Activated CD4-positive, alpha-beta memory T cell treated with anti-CD3 and anti-CD28 coated beads, Interleukin-2, amount 10 ng/mL, durations not matched to agents 7 days and 5 days (primary cell): ENCODE data around the gene TMEM217. TPM values are rescaled to one million over a fixed set of nuclear protein-coding genes. Genes with fewer than 3 reads are reported as not detected.

Source experiments
- CTCF ChIA-PET: fragments of 350-600 bp; sonication (Branson Sonifier 250); formaldehyde crosslinking; loops from one replicate; lab custom pipeline; 2021; ENCODE audit warnings: antibody characterized with exemption, inconsistent platforms; lab: Charles Lee
- POLR2A ChIA-PET: fragments of 350-600 bp; sonication (Branson Sonifier 250); formaldehyde crosslinking; loops from one replicate; lab custom pipeline; 2021; ENCODE audit warnings: antibody characterized with exemption; lab: Charles Lee
- DNase-seq: peaks from one replicate; pipeline ENCODE4 v3.0.0-alpha.2; 2020
- H3K27ac Mint-ChIP-seq: one replicate; pipeline ENCODE4 v1.8.0; 2021; ENCODE audit warnings: mild to moderate bottlenecking, mixed read lengths
- H3K27me3 Mint-ChIP-seq: one replicate; pipeline ENCODE4 v1.8.0; 2021; ENCODE audit warnings: mixed read lengths
- H3K36me3 Mint-ChIP-seq: one replicate; pipeline ENCODE4 v1.8.0; 2021; ENCODE audit warnings: low read depth, mixed read lengths
- H3K4me1 Mint-ChIP-seq: one replicate; pipeline ENCODE4 v1.8.0; 2021; ENCODE audit warnings: mixed read lengths
- H3K4me3 Mint-ChIP-seq: one replicate; pipeline ENCODE4 v1.8.0; 2021; ENCODE audit warnings: mild to moderate bottlenecking, mixed read lengths
- H3K9me3 Mint-ChIP-seq: one replicate; pipeline ENCODE4 v1.8.0; 2021; ENCODE audit warnings: mixed read lengths
- total RNA-seq, 2 experiments: library from RNA; stranded (reverse); gene quantifications; one replicate each; pipeline ENCODE4 v1.2.3, GENCODE V29; 2021

The TMEM217 gene
- total RNA-seq, 2 experiments from 2014 or later = 1.6 to 2.1 TPM

DNA sequence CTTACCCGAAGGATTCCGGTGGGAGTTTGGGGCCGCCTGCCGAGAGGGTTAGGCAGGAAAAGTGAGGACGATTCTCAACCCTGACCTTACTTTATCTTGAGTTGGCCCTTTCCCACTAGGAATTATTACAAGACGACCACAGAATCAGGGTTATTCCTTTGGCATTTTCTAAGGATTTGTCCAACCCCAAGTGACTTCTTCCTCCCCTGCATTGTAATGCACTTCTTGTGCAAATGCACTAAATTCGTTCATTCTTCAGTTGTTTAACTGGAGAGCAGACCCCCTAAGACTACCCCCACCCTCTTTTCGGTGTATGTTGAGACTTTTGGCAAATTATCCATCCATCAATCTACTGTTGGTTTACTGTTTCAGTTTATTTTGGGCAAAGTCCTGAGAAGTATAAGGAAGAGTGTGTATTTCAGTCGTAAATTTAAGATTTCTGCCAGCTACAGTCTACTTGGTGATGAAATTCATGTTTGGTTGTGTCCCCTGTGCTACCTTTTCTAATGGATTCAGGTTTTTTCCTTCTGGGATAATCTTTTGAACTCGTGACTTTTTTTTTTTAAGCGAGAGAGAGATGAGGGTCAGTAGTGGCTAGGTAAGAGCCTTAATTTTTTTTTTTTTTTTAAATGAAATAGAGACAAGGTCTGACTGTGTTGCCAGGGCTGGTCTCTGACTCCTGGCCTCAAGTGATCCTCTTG is 611 bp upstream of the TMEM217 start:
- no peaks in the 10 kb centered on the region for H3K9me3 Mint-ChIP-seq
- no peaks in the 10 kb centered on the region for H3K27me3 Mint-ChIP-seq
- H3K36me3 Mint-ChIP-seq = peaks cover 17% of the 10 kb centered on the region
- DNase-seq = no peak
- peak overlapping the region; percentile 83 for H3K4me3 Mint-ChIP-seq
- POLR2A ChIA-PET = interaction anchor here (0.6 to 3.8 kb wide), 32 partner anchors 11 to 560 kb away, joined by 3 to 19 read pairs (median 4); partner anchors contain the start of genes CMTR1, MTCH1, PPIL1 and RNF8
- H3K27ac Mint-ChIP-seq = peak overlapping the region; percentile 86
- CTCF ChIA-PET = interaction anchor here (0.8 to 2.8 kb wide), 6 partner anchors 45 to 240 kb away, joined by 3 to 13 read pairs (median 4); no protein-coding TSS in a partner anchor
- H3K4me1 Mint-ChIP-seq = peaks cover 49% of the 10 kb centered on the region

DNA sequence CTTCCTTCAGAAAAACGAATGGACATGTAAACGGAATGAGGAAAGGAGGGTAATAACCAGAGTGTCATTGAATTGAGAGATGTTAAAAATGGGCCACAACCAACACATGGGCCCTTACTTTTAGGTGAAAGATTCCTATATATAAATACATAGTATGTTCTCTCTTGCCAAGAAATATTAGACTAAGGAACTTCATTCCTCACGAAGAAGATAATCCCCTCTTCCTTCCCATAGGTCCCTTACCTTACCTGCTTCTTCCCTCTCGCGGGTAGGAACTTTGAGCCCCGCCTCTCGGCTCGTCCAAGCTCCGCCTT is 667 bp downstream of the TMEM217 start:
- peaks cover 8% of the 10 kb centered on the region for H3K36me3 Mint-ChIP-seq
- ChIA-PET CTCF (interaction anchor here (0.8 to 2.8 kb wide), 6 partner anchors 47 to 372 kb away, joined by 3 to 13 read pairs (median 4); partner anchors contain the start of gene C6orf89), POLR2A (interaction anchor here (0.7 to 3.8 kb wide), 26 partner anchors 13 to 662 kb away, joined by 3 to 19 read pairs (median 4); partner anchors contain the start of genes C6orf89, CMTR1, MTCH1 and PPIL1)
- H3K9me3 Mint-ChIP-seq = no peaks in the 10 kb centered on the region
- peaks cover 39% of the 10 kb centered on the region for H3K4me1 Mint-ChIP-seq
- H3K4me3 Mint-ChIP-seq = peak overlapping the region; percentile 83
- no peak for DNase-seq
- no peaks in the 10 kb centered on the region for H3K27me3 Mint-ChIP-seq
- peak overlapping the region; percentile 86 for H3K27ac Mint-ChIP-seq

- Mint-ChIP-seq H3K27me3 (no peaks in the 10 kb centered on the region), H3K9me3 (no peaks in the 10 kb centered on the region), H3K4me3 (peak overlapping the region; percentile 25), H3K27ac (no peak overlapping the region), H3K4me1 (peaks cover 38% of the 10 kb centered on the region), H3K36me3 (peaks cover 7% of the 10 kb centered on the region)
- CTCF ChIA-PET = interaction anchor here (1.0 to 2.8 kb wide), 4 partner anchors 47 to 371 kb away, joined by 3 to 13 read pairs (median 4); partner anchors contain the start of gene C6orf89
- POLR2A ChIA-PET = interaction anchor here (0.7 to 3.8 kb wide), 21 partner anchors 12 to 562 kb away, joined by 3 to 19 read pairs (median 4); partner anchors contain the start of genes CMTR1, MTCH1, PPIL1 and RNF8
- DNase-seq = no peak
Measured at GRCh38 chr6:37256692-37257319, 1.1 kb downstream of the TMEM217 start.

- Mint-ChIP-seq H3K4me3 (no peak overlapping the region), H3K9me3 (no peaks in the 10 kb centered on the region), H3K4me1 (peaks cover 24% of the 10 kb centered on the region), H3K27me3 (no peaks in the 10 kb centered on the region), H3K27ac (no peak overlapping the region), H3K36me3 (peaks cover 3% of the 10 kb centered on the region)
- DNase-seq = no peak
- CTCF ChIA-PET = interaction anchor here (0.6 to 1.5 kb wide), 2 partner anchors 35 to 443 kb away, joined by 3 read pairs; partner anchors contain the start of gene MDGA1
- POLR2A ChIA-PET = interaction anchor here (0.7 to 1.3 kb wide), 2 partner anchors 15 to 113 kb away, joined by 3 read pairs; no protein-coding TSS in a partner anchor
Measured at GRCh38 chr6:37254881-37255280, 3.1 kb downstream of the TMEM217 start.

DNA sequence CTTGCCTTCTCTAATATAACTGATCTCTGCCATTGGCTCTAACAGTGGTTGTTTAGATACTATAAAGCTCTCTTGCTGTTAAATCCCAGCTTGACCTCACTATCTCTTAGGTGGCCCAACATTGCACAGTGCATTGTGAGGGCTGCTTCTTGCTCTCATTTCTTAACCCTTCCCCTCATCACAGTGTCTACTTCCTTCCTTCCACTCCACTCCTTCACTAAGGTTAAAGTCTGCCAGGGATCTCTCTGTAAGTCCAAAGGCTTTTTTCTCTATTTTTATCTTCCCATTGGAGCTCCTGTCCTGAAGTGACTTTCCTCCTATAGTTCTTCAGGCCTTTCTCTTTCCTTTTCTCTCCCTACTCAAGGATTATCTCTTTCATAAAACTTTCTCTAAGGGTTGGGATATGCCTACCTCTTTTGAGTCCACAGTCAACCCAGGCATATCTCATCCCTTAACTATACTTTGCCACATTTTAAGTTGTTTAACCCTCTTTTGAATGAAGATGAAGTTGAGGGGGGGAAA is 4.4 kb downstream of the TMEM217 start:
- no peak for DNase-seq
- Mint-ChIP-seq H3K4me3 (no peak overlapping the region), H3K27me3 (no peaks in the 10 kb centered on the region), H3K9me3 (no peaks in the 10 kb centered on the region), H3K4me1 (peaks cover 13% of the 10 kb centered on the region), H3K27ac (no peak overlapping the region), H3K36me3 (peaks cover 3% of the 10 kb centered on the region)
- CTCF ChIA-PET = no interaction called here
- POLR2A ChIA-PET = interaction anchor here (1.3 kb wide), 1 partner anchor 16 kb away, joined by 3 read pairs; no protein-coding TSS in a partner anchor

- ChIA-PET POLR2A (no interaction called here), CTCF (interaction anchor here (2.0 kb wide), 1 partner anchor 63 kb away, joined by 5 read pairs; no protein-coding TSS in a partner anchor)
- DNase-seq = no peak
- H3K4me3 Mint-ChIP-seq = no peak overlapping the region
- H3K27ac Mint-ChIP-seq = no peak overlapping the region
- H3K27me3 Mint-ChIP-seq = no peaks in the 10 kb centered on the region
- H3K9me3 Mint-ChIP-seq = no peaks in the 10 kb centered on the region
- peaks cover 3% of the 10 kb centered on the region for H3K36me3 Mint-ChIP-seq
- peaks cover under 1% of the 10 kb centered on the region for H3K4me1 Mint-ChIP-seq
Measured at GRCh38 chr6:37251211-37251780, 6.6 kb downstream of the TMEM217 start.

- no peak for DNase-seq
- no peaks in the 10 kb centered on the region for H3K36me3 Mint-ChIP-seq
- CTCF ChIA-PET = no interaction called here
- H3K4me3 Mint-ChIP-seq = no peak overlapping the region
- peaks cover 11% of the 10 kb centered on the region for H3K4me1 Mint-ChIP-seq
- H3K27me3 Mint-ChIP-seq = no peaks in the 10 kb centered on the region
- no peaks in the 10 kb centered on the region for H3K9me3 Mint-ChIP-seq
- POLR2A ChIA-PET = interaction anchor here (1.1 kb wide), 1 partner anchor 13 kb away, joined by 3 read pairs; the partner anchor contains the start of gene TBC1D22B
- no peak overlapping the region for H3K27ac Mint-ChIP-seq
Measured at GRCh38 chr6:37244430-37245310, 13.3 kb downstream of the TMEM217 start.

DNA sequence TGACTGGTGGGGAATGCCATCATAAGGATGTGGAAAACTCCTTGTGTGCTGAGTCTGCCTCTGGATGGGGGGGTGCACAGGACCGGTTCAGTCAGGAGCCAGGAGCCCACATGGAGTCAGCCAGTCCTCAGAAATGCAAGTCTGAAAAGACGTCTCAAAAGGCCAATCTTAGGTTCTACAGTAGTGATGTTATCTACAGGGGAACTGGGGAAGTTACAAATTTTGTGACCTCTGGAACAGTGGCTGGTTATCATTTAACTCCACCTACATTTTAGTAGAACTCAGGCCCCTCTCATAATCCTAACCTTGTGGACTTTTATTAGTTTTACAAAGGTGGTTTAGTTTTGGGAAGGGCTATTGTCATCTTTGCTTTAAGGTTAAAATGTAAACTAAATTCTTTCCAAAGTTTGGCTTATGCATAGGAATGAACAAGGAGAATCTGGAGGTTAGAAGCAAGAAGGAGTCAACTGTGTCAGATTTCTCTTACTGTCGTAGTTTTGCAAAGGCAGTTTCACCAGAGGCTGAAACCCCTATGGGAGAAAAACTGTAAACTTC is 14.1 kb downstream of the TMEM217 start:
- Mint-ChIP-seq H3K36me3 (no peaks in the 10 kb centered on the region), H3K27ac (no peak overlapping the region), H3K27me3 (no peaks in the 10 kb centered on the region), H3K4me1 (peaks cover 14% of the 10 kb centered on the region), H3K4me3 (no peak overlapping the region), H3K9me3 (no peaks in the 10 kb centered on the region)
- ChIA-PET CTCF (no interaction called here), POLR2A (interaction anchor here (1.1 kb wide), 1 partner anchor 14 kb away, joined by 3 read pairs; the partner anchor contains the start of gene TBC1D22B)
- DNase-seq = no peak

GRCh38 chr6:37243131-37243815 is 14.7 kb downstream of the TMEM217 start:
- Mint-ChIP-seq H3K4me1 (peaks cover 18% of the 10 kb centered on the region), H3K27me3 (no peaks in the 10 kb centered on the region), H3K9me3 (no peaks in the 10 kb centered on the region), H3K4me3 (no peak overlapping the region), H3K36me3 (no peaks in the 10 kb centered on the region), H3K27ac (no peak overlapping the region)
- CTCF ChIA-PET = no interaction called here
- no peak for DNase-seq
- POLR2A ChIA-PET = no interaction called here

GRCh38 chr6:37242429-37243052 is 15.4 kb downstream of the TMEM217 start:
- CTCF ChIA-PET = interaction anchor here (0.8 kb wide), 1 partner anchor 224 kb away, joined by 3 read pairs; no protein-coding TSS in a partner anchor

More at GRCh38 chr6:37242429-37243052, 15.4 kb downstream of the TMEM217 start:
- DNase-seq = no peak
- H3K9me3 Mint-ChIP-seq = no peaks in the 10 kb centered on the region
- H3K4me3 Mint-ChIP-seq = no peak overlapping the region
- no peaks in the 10 kb centered on the region for H3K27me3 Mint-ChIP-seq
- no peak overlapping the region for H3K27ac Mint-ChIP-seq
- POLR2A ChIA-PET = interaction anchor here (0.6 kb wide), 1 partner anchor 69 kb away, joined by 3 read pairs; no protein-coding TSS in a partner anchor
- H3K4me1 Mint-ChIP-seq = peaks cover 22% of the 10 kb centered on the region
- H3K36me3 Mint-ChIP-seq = no peaks in the 10 kb centered on the region
